Femur (tissue), 1 donor: Measurements from ENCODE around the gene RARA.

Experiments
- DNase-seq: peaks from one replicate; pipeline ENCODE4 v3.0.0-alpha.2; 2017

RARA gene

GRCh38 chr17:40330850-40331470, 22.0 kb downstream of the RARA start:
- DNase-seq, result peak; percentile 24

- peak; percentile 92 for DNase-seq
Measured at GRCh38 chr17:40331743-40332641, 23.0 kb downstream of the RARA start.

- DNase-seq, result peak; percentile 40
Measured at GRCh38 chr17:40333781-40334448, 24.9 kb downstream of the RARA start.

- no peak for DNase-seq
Measured at GRCh38 chr17:40335620-40336019, 26.6 kb downstream of the RARA start.

GRCh38 chr17:40337351-40337750, 28.4 kb downstream of the RARA start:
- DNase-seq, result no peak

- no peak for DNase-seq
Measured at GRCh38 chr17:40338058-40338457, 29.1 kb downstream of the RARA start.

GRCh38 chr17:40338941-40339649, 30.1 kb downstream of the RARA start:
- peak; percentile 46 for DNase-seq

GRCh38 chr17:40340327-40340726, 31.3 kb downstream of the RARA start:
- no peak for DNase-seq

- peak; percentile 90 for DNase-seq
Measured at GRCh38 chr17:40340880-40341807, 32.2 kb downstream of the RARA start.

GRCh38 chr17:40341808-40342503, 33.0 kb downstream of the RARA start:
- DNase-seq, result peak; percentile 91

- DNase-seq, result peak; percentile 45
Measured at GRCh38 chr17:40342504-40343218, 33.7 kb downstream of the RARA start.

GRCh38 chr17:40343219-40344119, 34.5 kb downstream of the RARA start:
- DNase-seq, result peak; percentile 61

GRCh38 chr17:40344421-40345160, 35.6 kb downstream of the RARA start:
- DNase-seq, result peak; percentile 39

GRCh38 chr17:40345161-40345993, 36.4 kb downstream of the RARA start:
- peak; percentile 86 for DNase-seq

GRCh38 chr17:40345994-40346764, 37.2 kb downstream of the RARA start:
- peak; percentile 78 for DNase-seq

GRCh38 chr17:40346765-40347158, 37.8 kb downstream of the RARA start:
- no peak for DNase-seq
